GM08714 (cell line): Measurements from ENCODE around the gene HDGFL2.

ENCODE experiments used
- H3K4me3 ChIP-seq: fragments of 200-500 bp; sonication (Bioruptor generic); 2 replicates; pipeline ENCODE4 v1.5.1; 2014; ENCODE audit warnings: mild to moderate bottlenecking, low read length, inconsistent platforms
- ZNF274 ChIP-seq: IDR thresholded peaks from 2 replicates; pipeline ENCODE4 v1.6.1; 2012; ENCODE audit warnings: mild to moderate bottlenecking, low read depth, low read length

HDGFL2 gene

DNA sequence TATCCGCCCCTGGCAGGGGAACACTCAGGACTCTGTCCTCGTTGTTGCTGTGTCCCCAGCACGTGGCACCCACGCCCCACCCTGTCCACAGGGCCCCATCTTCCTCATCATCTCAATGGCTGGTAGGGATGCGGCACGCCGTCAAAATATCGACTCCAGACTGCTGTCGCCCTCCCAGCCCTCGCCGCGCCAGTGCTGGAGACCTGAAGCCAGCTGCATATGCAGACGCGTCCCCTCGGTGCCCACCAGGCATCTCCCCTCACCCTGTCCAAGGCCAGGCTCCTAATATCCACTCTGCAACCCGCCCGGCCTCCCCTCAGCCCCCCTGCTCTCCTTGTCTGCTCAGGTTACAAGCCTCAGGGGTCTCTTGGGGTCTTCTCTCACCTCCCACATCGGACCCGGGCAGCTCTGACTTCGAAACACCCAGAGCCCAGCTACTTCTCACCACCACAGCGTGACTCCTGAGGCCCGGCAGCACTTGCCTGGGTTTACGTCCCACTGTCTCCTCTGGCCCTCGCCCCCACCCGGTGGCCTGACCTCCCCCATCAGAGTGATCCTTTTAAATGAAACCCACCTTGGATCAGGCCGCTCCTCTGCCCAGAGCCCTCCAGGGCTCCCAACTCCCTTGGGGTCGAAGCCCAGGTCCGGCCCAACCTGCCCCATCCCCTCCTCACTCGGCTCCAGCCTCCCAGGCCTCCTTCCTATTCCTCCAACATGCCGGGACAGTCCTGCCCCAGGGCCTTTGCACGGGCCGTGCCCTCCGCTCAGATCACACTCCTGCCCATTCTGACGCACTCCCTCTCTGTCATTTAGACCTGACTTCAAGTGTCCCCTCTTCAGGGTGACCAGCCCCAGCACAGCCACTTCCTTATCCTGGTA lies 33.7 kb downstream of the HDGFL2 start:
- no peak for TF ChIP-seq ZNF274
- H3K4me3 ChIP-seq = no peak overlapping the region

DNA sequence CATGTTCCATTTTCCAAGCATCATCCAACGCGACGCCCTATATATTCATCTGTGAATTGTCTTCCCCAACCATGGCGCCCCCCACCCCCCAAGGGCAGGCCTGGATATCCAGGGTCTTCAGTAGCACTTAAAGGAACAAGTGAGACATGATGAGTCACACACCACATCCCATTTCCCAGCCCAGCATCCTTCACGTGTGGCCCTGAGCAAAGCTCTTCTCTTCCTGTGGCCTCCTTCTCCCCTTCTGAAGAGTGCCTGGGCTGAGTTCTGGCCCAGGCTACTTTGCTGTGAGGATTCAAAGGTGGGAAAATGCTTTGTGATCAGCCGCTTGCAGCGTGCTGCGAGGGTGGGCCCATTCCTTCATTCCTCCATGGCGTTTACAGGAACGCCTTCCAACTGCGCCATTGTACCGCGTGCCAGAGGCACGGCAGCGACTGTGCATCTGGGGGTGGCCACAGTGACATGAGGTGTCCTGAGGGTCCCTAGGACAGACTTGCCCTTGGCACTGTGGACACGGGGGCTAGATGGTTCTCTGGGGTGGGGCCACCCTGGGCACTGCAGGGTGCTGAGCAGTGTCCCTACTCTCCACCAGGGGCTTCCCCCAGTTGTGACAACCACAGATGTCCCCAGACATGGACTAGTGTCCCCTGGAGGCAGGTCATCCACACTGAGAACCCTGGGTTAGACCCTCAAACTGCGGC lies 34.5 kb downstream of the HDGFL2 start:
- TF ChIP-seq ZNF274 = no peak
- H3K4me3 ChIP-seq = no peak overlapping the region

DNA sequence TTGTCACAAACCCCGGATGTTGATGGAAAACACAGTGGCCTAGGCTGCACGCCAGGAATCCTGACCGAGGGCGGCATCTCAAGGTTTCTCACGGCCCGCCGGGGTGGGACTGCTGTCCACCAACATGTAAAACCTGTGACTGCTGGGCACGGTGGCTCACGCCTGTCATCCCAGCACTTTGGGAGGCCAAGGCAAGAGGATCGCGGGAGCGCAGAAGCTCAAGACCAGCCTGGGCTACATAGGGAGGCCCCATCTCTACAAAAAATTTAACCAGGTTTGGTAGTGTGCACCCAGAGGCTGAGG lies 35.0 kb downstream of the HDGFL2 start:
- no peak overlapping the region for H3K4me3 ChIP-seq
- no peak for TF ChIP-seq ZNF274

DNA sequence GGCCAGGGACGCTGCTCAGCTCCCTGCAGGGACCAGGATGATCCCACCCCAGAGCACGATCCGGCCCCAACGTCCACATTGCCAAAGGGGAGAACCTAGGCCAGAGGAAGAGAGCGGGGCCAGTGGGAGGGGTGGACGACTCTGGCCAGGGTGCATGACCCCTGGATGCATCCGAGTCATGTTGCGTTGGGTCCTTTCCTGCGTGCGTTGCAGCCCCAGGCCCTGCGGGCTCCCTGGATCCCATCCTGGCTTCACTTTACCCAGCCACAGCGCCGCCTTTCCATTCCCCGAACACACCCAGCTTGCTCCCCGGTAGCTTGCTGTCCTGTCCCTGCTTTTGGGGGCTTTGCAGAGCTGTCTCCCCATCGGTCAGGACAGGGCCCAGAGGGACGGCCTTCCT lies 35.7 kb downstream of the HDGFL2 start:
- H3K4me3 ChIP-seq = no peak overlapping the region
- TF ChIP-seq ZNF274 = no peak

DNA sequence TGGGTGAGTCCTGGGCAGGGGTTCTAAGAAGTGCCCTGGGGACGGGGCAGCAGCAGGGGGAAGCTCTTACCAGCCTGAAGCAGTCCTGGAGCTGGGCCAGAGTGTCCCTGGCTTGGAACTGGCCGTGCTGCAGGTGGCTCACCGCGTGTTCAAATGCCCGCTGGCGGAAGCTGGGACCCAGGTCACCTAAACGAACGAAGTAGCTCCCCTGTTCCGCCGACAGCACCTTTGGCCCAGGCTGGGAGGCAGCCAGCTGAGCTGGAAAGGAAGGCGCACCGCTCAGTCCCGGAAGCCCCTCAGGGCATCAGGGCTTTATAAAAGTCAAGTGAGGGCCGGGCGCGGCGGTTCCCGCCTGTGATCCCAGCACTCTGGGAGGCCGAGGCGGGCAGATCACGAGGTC lies 36.6 kb downstream of the HDGFL2 start:
- H3K4me3 ChIP-seq = no peak overlapping the region
- no peak for TF ChIP-seq ZNF274

DNA sequence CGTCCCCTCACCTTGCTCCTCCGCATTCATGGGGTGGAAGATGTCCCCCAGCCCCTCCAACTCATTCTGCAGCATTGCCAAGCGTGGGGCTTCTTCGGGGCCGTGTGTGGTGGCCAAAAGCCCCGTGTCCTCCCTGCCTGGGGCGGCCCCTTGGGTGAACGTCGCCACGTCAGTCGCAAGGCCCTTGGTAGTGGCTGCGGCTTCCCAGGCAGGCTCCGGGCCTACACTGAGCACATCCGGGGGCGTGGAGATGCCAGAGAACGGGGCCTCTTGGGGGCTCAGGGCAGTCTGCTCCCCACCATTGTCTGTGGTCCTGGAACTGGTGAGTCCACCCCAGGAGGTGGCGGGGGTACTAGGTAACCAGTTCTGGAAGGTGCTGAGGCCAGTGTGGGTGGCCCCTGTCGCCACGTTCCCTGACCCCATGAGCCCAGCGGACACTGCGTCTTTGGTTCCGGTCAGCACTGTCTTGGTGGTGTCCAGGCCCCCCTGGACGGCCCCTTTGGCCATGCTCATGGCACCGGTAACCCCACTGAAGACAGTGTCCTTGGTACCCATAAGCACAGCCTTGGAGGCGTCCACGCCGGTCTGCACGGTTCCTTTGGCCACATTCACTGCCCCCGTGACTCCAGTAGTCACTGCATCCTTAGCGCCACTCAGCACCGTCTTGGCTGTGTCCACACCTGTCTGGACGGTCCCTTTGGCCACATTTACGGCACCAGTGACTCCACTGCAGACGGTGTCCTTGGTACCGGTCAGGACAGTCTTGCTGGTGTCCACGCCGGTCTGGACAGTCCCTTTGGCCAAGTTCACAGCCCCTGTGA lies 38.5 kb downstream of the HDGFL2 start:
- no peak for TF ChIP-seq ZNF274
- no peak overlapping the region for H3K4me3 ChIP-seq

DNA sequence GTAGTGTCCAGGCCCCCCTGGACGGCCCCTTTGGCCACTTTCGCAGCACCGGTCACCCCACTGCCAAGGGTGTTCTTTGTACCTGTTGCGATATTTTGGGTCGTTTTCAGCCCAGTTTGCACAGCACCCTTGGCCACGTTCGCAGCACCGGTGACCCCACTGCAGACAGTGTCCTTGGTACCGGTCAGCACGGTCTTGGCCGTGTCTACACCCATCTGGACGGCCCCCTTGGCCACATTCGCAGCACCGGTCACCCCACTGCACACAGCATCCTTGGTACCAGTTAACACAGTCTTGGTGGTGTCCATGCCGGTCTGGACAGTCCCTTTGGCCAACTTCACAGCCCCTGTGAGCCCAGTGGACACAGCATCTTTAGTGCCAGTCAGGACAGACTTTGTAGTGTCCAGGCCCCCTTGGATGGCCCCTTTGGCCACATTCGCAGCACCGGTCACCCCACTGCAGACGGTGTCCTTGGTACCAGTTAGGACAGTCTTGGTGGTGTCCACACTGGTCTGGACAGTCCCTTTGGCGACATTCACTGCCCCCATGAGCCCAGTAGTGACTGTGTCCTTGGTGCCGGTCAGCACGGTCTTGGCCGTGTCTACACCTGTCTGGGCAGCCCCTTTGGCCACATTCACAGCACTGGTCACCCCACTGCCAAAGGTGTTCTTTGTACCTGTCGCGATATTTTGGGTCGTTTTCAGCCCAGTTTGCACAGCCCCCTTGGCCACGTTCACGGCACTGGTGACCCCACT lies 39.4 kb downstream of the HDGFL2 start:
- TF ChIP-seq ZNF274 = no peak
- H3K4me3 ChIP-seq = no peak overlapping the region

DNA sequence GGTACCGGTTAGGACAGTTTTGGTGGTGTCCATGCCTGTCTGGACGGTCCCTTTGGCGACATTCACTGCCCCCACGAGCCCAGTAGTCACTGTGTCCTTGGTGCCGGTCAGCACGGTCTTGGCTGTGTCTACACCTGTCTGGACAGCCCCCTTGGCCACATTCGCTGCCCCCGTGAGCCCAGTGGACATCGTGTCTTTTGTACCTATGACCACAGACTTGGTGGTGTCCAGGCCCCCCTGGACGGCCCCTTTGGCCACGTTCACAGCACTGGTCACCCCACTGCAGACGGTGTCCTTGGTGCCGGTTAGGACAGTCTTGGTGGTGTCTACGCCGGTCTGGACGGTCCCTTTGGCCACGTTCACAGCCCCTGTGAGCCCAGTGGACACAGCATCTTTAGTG lies 40.0 kb downstream of the HDGFL2 start:
- no peak overlapping the region for H3K4me3 ChIP-seq
- no peak for TF ChIP-seq ZNF274

DNA sequence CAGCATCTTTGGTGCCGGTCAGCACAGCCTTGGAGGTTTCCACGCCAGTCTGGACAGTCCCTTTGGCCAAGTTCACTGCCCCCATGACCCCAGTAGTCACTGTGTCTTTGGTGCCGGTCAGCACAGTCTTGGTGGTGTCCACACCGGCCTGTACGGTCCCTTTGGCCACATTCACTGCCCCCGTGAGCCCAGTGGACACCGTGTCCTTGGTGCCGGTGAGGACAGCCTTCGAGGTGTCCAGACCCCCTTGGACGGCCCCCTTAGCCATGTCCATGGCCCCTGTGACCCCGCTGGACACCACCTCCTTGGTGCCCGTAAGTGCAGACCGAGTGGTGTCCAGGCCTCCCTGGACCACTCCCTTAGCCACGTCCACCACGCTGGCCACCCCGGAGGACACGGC lies 41.2 kb downstream of the HDGFL2 start:
- no peak for TF ChIP-seq ZNF274
- H3K4me3 ChIP-seq = no peak overlapping the region

DNA sequence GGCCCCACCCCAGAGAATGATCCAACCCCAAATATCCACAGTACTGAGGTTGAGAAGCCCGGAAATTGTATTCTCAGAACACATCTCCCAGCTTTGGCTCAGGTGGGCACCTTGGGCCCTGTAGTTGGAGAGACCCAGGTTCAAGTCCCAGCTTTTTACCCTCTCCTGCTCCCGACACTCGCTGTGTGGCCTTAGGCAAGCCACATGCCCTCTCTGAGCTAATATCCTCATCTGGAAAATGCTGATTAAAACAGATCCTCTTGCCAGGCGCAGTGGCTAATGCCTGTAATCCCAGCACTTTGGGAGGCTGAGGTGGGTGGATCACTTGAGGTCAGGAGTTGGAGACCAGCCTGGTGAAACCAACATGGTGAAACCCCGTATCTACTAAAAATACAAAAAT lies 43.6 kb downstream of the HDGFL2 start:
- H3K4me3 ChIP-seq = no peak overlapping the region
- no peak for TF ChIP-seq ZNF274

DNA sequence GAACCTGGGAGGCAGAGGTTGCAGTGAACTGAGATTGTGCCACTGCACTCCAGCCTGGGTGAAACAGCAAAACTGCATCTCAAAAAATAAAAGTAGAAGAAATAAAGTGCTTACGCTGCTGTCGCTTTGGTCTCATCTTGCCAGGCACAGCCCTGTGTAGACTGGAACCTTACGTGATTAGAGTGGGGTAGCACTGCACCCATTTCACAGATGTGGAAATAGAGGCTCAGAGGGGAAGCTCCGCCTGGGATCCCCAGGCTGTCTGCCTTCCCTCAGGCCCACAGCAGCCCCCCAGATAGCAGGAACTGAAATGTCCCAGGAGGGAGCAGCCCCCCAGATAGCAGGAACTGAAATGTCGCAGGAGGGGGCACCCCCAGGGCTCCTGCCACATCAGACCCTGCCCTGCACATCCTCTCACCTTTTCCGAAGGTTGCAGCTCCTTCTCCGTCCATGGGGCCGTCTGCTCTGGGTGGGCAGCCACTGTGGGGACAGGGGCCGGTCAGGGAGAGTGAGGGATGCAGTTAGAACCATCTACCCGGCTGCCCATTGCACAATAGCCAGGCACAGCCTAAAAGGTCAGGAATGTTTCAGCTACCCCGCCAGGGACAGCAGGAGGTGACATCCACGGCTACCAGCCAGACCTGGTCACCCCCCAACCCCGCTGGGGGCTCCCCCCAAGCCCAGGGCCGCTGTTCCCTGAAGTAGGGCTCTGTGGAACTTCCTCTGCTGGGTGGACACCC lies 44.3 kb downstream of the HDGFL2 start:
- TF ChIP-seq ZNF274 = no peak
- H3K4me3 ChIP-seq = no peak overlapping the region

DNA sequence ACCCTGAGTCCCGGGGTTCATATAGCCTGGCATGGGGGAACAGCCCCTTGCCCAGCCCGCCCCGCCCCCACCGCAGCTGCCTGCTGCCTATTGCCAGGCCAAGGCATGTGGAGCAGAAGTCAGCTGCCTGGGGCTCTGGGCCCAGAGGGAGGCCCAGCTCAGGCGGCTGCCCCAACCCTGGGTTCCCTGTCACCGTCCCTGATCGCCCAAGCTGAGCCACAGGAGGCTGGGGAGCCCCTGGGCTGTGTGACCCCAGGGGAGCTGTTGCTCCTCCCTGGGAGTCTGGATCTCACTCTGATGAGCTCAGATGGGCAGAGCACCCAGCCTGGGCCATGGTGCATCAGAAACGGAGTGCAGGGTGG lies 44.8 kb downstream of the HDGFL2 start:
- no peak for TF ChIP-seq ZNF274
- no peak overlapping the region for H3K4me3 ChIP-seq

DNA sequence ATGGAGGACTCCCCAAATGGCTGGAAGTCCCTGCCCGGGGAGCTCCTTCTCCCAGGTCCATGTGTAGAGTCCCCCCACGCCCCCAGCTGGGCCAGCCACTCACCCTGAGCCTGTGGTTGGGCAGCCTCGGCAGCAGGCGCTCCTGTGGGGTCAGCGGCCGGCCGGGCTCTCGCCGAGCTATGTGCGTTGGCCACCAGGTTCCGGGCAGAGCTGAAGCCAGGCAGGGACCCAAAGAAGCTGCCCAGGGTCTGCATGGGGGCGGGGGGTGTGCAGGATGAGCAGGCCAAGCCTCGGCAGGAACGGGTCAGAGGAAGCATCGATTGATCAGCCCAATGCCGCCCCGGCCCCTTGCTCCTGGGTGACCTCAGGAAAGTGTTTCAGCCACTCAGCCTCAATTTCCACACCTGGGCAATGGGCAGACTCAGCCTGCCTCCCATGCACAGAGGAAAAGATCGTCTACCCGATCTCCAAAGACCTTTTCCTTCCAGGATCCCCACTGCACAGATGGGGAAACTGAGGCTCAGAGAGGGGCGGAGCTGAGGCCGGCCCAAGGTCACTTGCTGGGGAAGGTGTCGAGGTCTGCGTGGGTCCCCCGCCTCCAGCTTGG lies 45.5 kb downstream of the HDGFL2 start:
- no peak for TF ChIP-seq ZNF274
- H3K4me3 ChIP-seq = no peak overlapping the region
